ENCODE data around the gene NEDD1.
A peak's percentile ranks its signal among the peaks of the same experiment; 100 is the strongest.

NEDD1 gene, protein sequence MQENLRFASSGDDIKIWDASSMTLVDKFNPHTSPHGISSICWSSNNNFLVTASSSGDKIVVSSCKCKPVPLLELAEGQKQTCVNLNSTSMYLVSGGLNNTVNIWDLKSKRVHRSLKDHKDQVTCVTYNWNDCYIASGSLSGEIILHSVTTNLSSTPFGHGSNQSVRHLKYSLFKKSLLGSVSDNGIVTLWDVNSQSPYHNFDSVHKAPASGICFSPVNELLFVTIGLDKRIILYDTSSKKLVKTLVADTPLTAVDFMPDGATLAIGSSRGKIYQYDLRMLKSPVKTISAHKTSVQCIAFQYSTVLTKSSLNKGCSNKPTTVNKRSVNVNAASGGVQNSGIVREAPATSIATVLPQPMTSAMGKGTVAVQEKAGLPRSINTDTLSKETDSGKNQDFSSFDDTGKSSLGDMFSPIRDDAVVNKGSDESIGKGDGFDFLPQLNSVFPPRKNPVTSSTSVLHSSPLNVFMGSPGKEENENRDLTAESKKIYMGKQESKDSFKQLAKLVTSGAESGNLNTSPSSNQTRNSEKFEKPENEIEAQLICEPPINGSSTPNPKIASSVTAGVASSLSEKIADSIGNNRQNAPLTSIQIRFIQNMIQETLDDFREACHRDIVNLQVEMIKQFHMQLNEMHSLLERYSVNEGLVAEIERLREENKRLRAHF

DNA sequence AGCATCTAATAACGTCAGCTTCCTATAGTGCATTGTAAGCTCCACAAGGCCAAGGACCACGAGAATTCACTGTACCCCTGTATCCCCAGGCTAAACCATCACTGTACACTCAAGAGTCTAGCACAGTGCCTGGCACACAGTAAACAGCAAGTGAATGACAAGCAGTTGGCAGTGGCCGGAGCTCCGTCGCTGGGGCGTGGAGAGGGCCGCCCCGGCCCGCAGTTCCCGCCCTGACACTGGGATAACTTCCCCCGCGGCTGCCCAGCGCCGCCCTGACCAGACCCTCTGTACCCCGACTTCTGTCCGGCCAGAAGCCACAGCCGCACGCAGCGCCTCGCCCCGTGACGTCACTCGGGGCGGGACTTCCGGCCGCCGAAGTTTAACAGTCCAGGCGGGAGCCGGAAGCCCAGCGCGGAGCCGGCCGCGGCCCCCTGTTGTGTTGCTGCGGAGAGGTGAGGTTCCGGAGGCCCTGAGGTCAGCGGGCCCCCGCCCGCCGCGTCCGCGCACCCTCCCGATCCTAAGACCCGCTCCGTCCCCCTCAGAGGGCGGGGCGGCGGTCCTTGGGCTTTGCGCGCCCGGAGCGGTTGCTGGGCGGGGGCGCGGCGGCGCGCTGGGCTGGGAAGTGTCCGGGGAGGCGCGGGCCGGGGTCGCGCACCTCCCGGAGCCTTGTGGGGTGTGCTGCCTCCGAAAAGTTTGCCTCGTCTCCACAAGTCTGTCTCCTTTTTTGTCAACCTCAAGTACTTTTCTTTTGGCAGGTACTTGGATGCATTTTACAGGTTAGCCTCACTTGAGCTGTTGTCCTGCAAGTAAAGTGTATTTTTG, at the start of gene NEDD1:
Gene NEDD1 (plus strand): TSS at position 409 of the 822 bp plus-strand sequence. CDS start 2,503 bp downstream, outside the sequence.
- DNase-seq (ENCODE audit: low read depth): peak; percentile 66

DNA sequence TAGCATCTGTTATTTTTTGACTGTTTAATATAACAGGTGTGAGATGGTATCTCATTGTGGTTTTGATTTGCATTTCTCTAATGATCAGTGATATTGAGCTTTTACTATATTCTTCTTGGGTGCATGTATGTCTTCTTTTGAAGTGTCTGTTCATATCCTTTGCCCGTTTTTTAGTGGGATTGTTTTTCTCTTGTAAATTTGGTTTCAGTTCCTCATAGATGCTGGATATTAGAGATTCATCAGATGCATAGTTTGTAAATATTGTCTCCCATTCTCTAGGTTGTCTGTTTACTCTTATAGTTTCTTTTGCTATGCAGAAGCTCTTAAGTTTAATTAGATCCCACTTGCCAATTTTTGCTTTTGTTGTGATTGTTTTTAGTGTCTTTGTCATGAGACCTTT, 48.9 kb upstream of the NEDD1 start:
- no peak for DNase-seq (ENCODE audit: low read depth)

DNA sequence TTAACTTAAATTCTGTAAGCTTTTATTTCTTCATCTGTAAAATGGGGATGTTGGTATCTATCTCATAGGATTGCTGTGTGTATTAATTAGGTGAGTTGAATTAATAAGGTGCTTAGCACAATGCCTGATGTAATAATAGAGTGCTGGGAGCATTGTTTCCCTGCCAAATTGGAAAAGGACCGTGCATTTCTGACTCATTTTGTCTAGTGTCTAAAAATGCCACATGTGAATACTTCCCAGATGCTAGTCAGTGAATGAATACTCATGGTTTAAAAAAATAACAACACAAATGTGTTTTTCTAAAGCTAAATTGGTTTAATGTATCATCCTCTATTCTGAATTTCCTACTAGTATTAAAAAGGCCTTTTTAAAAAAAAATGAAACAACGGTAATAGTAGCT, 45.4 kb upstream of the NEDD1 start:
- no peak for DNase-seq (ENCODE audit: low read depth)

DNA sequence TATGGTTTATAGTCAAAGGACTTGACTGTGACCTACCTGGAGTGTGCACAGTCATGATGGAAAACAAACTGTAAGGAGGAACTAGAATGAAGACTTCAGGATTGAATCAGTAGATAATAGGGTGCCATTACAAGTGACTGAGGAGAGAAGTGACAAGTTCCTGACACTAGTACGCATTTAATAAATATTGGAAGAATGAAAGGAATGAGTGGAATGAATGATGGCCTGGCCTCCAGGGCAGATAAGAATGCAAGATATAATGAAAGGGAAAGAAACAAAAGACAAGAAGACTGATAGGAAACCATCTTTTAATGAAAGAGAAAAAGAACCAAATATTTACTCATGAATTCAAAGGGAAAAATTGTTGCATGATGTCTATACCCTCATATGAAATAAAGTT, 44.7 kb upstream of the NEDD1 start:
- DNase-seq (ENCODE audit: low read depth): no peak

DNA sequence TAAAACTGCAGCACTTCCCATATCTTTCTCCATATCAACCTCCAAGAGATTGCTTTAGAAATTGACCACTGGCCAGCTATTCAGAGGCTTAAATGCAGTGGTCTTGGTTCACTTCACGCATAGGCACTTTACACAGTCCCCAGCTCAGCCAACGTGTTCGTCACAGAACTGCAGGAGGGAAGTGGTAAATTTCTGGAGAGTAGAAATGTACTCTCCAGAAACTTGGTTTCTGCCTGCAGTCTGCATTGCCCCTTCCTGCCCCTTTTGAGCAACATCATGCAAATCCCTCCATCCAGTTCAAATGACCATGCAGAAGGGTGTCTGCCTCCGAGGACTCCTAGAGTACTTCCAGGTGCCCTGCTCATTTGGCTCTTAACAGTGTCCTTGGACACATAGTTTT, 42.7 kb upstream of the NEDD1 start:
- DNase-seq (ENCODE audit: low read depth): no peak

DNA sequence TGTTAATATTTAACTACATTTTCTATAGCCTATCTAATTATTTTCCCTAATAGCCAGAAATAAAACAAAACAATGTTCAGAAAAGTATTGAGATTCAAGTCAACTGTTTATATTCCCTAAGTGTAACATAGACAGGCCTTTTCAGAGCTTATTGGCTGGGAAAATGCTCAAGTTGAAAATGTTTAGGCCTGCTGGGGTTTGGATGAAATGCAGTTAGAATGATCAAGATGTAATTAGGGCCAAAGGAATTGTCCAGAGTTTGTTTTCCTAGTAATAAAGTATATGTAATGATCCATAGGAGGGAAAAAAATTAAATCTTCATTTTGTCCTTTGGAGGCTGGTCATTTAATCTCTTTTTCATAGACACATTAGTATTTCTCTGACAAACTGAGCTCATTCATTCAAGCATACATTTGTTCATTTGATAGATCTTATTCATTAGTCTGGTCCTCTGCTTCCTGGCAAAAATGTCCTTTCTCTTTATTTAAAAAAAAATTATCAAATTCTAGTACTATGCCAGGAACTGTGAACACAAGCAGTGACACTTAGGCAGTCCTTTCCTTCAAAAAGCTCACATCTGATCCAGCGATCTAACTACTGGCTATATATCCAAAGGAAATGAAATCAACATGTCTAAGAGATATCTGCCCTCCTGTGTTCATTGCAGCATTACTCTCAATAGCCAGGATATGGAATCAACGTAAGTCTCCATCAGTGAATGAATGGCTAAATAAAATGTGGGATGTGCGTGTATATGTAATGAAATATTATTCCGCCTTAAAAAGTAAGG, 40.1 kb upstream of the NEDD1 start:
- DNase-seq (ENCODE audit: low read depth): no peak

DNA sequence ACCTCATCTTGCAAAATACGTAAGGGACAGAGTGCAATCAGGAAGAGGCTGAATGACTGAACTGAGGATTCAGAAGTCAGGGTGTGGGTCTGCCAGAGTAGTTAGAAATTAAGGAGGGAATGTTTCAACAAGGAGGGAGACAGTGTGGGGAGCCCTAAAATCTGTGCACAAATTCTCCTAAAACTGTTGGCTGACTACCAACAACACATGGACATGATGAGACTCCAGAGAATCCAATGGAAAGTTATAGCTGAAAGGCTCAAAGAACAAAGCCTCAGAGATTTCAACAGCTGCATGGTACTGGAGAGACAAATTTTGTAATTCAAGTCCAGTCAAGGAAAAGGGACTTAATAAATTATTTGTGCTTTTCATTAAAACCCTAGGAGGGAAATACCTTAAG, 36.1 kb upstream of the NEDD1 start:
- DNase-seq (ENCODE audit: low read depth): no peak

DNA sequence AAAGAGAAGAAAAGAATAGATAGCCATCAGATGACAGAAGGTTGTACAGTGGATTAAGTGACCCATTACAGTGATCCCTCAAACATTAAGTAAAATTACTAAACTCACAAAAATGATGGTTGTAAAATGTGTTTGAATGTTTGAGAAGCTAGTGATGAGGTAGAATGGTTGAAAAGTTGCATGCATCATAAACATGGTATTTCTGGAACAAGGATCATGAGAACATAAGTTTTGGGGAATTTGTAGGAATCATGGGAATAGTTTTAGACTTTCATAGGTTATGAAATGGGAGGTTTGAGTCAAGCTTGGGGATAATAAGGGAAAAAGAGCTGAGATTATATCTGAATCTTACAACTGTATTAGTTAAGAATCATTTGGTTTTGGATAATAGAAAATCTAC, 34.1 kb upstream of the NEDD1 start:
- DNase-seq (ENCODE audit: low read depth): no peak

DNA sequence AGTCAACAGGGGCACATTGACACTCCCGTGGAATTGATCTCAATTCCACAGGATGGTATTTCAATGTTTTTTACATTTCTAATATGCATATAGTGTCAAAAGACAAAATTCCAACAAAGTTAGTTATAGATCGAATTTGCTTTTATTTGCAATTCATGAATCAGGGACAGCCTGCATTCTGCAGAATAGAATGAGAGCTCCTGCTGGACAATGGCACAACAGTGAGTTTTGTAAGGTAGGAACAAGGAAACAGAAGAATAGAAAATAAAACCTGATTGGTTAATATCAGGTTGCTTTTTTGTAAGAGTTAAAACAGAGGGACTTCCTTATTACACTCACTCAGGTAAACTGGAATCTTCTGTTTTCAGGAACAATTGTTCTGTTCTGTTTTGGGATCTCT, 32.8 kb upstream of the NEDD1 start:
- no peak for DNase-seq (ENCODE audit: low read depth)

DNA sequence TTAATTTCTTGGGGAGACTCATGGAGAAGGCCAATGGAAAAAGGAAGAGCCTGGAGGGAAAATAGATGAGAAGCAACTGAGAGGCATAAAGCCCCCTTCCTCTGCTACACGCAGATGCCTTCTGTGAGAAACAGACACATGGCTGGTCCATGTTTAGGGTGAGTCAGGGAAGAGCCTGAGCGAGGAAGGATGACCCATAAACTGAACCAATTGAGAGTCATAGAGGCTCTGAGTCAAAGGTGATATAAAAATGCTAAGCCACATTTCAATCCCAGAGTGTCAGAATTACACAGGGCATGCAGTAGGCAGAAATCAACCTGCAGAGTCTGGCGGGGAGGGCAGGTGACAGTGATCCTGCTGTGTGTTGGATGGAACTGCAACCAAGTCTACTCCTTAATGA, 30.1 kb upstream of the NEDD1 start:
- DNase-seq (ENCODE audit: low read depth): no peak

DNA sequence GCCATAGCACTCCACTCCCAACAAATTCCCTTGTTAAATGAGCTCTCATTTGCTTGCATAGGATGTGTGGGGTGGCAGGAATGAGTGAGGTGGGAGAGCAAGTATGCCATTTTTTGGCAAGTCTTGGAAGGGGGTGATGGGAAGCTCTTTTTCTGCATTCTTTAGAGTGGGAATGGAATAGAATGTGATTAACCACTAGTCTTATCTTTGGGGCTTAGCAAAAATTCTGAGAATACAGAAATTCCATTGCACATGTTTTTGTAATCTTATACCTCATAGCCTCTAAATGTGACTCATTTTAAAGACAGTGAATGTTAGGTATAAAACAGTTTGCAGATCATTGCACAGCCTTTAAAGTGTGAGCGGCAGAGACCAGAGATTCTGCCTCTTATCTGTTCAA, 28.4 kb upstream of the NEDD1 start:
- no peak for DNase-seq (ENCODE audit: low read depth)

DNA sequence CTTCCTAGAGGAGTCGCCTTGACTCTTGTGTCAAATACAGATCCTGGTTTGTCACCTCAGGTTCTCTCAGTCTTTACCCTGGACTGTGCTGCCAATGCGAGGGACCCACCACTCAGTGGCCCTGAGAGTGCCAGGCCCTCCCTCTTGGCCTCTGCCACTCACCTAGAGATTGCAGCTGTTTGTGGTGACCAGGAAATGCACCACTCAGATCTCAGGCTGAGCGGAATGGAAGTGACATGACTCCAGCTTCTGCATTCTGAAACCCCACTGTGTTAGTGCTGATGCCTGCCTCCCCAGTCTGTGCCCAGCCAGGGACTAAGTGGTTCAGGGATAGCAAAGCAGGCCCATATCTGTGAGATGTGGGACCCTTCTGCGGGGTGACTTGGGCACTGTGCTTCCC, 27.8 kb upstream of the NEDD1 start:
- no peak for DNase-seq (ENCODE audit: low read depth)

DNA sequence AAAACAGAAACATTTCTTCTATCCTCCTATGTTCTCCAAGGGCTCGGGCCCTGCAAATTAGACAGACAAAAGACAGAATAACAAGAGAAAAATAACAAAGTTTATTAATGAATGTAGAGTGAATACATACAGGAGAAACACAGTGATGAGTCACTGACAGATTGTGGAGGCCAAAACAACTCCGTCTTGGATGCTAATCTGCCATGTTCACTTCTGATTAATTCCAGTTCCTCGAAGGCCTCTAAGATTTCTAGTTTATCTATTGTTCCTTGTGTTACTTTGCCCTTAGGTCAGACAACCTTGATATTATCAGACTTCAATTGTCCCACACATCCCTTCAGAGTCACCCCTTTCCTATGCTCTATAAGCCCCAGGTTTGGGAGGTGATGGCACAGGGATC, 26.8 kb upstream of the NEDD1 start:
- DNase-seq (ENCODE audit: low read depth): no peak

DNA sequence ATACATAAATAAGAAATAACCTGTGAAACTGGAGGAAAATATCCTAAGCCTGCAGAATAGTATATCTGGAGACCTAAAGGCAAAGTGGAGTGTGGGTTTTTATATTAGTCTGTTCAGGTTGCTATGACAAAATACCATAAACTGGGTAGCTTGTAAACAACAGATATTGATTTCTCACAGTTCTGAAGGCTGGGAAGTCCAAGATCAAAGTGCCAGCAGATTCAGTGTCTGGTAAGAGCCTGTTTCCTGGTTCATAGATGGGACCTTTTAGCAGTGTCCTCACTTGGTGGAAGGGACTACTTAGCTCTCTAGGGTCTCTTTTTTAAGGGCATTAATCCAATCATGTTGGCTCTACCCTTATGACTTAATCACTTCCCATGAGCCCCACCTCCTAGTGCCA, 25.4 kb upstream of the NEDD1 start:
- no peak for DNase-seq (ENCODE audit: low read depth)

DNA sequence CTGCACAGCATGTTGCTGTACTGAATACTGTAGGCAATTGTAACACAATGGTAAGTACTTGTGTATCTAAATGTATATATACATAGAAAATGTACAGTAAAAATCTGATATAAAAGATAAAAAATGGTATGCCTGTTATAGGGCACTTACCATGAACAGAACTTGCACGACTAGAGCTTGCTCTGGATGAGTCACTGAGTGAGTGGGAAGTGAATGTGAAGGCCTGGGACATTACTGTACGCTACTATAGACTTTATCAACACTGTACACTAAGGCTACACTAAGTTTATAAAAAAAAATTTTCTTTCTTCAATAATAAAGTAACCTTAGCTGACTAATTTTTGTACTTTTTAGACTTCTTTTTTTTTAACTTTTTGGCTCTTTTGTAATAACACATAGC, 24.2 kb upstream of the NEDD1 start:
- no peak for DNase-seq (ENCODE audit: low read depth)

DNA sequence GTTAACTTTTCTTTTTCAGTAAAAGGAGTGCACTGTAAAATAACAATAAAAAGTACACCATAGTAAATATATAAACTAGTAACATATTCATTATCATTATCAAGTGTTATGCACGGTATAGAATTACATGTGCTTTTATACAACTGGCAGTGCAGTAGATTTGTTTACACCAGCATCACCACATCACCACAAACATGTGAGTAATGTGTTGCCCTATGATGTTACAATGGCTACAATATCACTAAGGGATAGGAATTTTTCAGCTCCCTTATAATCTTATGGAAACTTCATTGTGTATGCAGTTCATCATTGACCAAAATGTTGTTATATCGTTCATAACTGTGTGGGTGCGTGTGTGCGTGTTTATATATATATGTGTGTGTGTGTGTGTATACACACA, 23.5 kb upstream of the NEDD1 start:
- no peak for DNase-seq (ENCODE audit: low read depth)

DNA sequence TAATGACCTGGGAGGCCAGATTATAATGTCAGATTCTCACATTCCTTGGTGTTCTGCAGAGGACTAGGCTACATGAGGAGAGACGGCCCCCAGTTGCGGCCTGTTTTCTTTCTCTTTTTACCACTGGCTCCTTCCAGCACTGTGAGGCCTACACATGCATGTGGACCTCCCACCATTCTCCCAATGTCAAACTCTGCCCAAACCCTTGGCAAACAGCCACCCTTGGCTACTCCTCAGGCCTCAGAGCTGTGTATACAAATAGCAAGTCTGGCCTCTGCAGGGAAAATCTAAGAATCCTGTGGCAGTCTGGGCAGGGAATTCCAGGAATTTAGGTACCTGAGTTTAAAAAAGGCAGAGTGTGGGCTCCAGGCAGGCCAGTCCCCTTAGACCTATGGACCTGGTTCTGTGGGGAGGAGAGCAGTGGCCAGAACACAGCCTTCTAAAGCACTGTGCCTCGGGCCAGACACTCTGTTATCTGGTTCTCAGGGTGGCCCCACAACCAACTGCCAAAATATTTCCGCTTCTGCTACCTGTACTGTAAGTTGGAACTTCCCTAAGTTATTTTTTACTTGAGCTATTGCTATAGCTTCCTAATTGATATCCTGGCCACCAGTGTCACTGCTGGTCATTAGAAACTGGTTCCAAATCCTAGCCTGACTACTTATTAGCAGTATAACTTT, 19.9 kb upstream of the NEDD1 start:
- DNase-seq (ENCODE audit: low read depth): no peak

DNA sequence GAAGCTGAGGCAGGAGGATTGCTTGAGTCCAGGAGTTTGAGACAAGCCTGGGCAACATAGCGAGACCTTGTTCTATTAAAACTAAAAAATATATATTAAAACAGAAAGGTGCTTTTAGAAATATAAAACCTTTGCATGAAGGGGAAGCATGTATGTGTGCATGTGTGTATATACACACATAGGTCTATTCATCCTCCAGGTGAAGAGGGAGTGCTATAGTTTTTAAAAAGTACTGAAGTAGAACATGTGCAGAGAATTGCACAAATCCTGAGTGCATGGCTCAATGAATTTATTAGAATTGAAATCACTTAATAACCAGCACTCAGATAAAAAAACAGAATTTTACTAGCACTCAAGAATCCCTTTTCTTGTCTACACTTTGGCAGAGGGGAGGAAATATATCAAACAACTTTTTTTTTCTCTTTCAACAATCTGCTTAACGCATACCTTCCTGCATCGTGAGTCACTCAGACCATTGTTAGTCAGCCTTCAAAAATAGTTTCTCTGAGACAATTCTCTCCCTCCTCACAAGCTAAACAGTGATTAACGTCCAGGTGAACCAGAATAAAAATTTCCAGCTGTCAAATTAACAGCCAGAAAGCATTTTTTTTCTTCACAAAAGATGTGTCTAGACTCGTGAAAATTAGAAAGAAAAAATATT, 17.7 kb upstream of the NEDD1 start:
- no peak for DNase-seq (ENCODE audit: low read depth)

DNA sequence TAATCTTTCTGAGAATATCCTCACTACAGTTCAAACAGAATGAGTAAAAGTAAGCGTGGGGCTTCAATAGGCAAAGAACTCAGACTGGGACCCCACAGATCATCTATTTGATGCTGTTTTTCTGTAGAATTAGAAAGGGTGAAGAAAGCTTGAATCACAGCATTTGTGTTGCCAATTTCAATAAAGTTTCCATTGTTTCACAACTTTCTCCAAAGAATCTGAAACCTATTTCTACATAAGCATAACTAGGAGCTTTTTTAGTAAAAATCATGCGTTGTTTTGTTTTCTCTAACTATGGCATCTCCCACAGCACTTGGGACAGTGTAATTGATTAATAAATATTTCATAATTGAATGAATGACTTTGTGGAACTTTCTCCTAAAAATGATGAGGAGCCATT, 16.7 kb upstream of the NEDD1 start:
- no peak for DNase-seq (ENCODE audit: low read depth)

DNA sequence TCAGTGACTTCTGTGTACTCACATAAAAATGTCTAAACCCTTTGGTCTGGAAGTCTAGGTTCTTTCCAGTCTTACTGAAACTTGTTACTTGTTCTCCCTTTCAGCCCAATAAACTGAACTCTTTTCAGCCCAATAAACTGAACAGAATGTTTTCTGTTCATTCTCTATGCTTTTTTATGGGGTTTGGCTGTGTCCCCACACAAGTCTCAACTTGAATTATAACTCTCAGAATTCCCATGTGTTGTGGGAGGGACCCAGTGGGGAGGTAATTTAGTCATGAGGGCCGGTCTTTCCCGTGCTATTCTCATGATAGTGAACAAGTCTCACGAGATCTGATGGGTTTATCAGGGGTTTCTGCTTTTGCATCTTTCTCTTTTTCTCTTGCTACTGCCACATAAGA, 15.0 kb upstream of the NEDD1 start:
- no peak for DNase-seq (ENCODE audit: low read depth)

DNA sequence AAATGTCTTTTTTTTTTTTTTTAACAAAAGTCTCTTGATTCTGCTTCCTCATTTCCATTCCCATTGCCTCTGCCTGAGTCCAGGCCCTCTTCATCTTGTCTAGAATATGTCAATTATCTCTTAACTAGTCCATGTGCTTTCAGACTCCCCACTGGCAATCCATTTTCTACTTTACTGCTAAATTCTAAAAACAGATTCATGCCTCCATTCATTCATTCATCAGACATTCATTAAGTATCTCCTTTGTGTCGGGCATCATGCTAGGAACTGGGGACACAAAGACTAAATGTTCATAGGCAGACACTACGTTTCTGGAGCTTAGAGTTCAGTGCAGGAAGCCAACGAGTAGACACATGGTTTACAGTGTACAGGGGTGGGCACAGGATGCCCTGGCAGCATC, 9.6 kb upstream of the NEDD1 start:
- no peak for DNase-seq (ENCODE audit: low read depth)
